IMR-90 (cell line): ENCODE results near the gene KRTAP4-5. TPM values are rescaled to one million over a fixed set of nuclear protein-coding genes. Genes with fewer than 3 reads are reported as not detected.

ENCODE experiments used
- ATAC-seq: fragments of 200-7000 bp; cut with Tn5 transposase; 2 replicates; pipeline ENCODE4 v1.9.1; 2020; ENCODE audit warnings: low read depth, mild to moderate bottlenecking, moderate library complexity
- BruUV-seq: library from RNA; stranded (reverse); fragments of 400-500 nt; replicated peaks from 2 replicates; lab custom pipeline; 2021; lab: Mats Ljungman, UMichigan
- CTCF ChIA-PET: fragments of 300-600 bp; formaldehyde crosslinking; extraction: SDS; loops from one replicate; lab custom pipeline; 2021; ENCODE audit warnings: antibody characterized with exemption; lab: Yijun Ruan, JAX
- POLR2A ChIA-PET: fragments of 300-600 bp; sonication (Branson Sonifier 250); formaldehyde crosslinking; loops from one replicate; lab custom pipeline; 2022; ENCODE audit warnings: antibody characterized with exemption; ENCODE audit not compliant: unreplicated experiment; lab: Charles Lee
- DNase-seq: peaks from one replicate; pipeline ENCODE4 v3.0.0; 2013
- H2AFZ ChIP-seq: replicated peaks from 2 replicates; pipeline ENCODE3; 2013; ENCODE audit warnings: low read length, mild to moderate bottlenecking; ENCODE audit not compliant: poor library complexity
- H2AK5ac ChIP-seq: 2 replicates; pipeline ENCODE4 v1.6.1; 2013; ENCODE audit warnings: low read depth, low read length, inconsistent platforms
- H2AK9ac ChIP-seq: replicated peaks from 2 replicates; pipeline ENCODE3; 2013; ENCODE audit warnings: mild to moderate bottlenecking, low read depth, low read length, moderate library complexity; ENCODE audit not compliant: poor library complexity
- H2BK120ac ChIP-seq: 2 replicates; pipeline ENCODE4 v1.6.1; 2013; ENCODE audit warnings: low read depth, low read length, inconsistent platforms
- H2BK15ac ChIP-seq: 3 replicates; pipeline ENCODE4 v1.6.1; 2013; ENCODE audit warnings: low read depth, low read length, inconsistent platforms
- H2BK20ac ChIP-seq: 2 replicates; pipeline ENCODE4 v1.6.1; 2013; ENCODE audit warnings: low read depth, mild to moderate bottlenecking, inconsistent platforms, low read length, moderate library complexity
- H2BK5ac ChIP-seq: 2 replicates; pipeline ENCODE4 v1.6.1; 2013; ENCODE audit warnings: mild to moderate bottlenecking, low read depth, low read length, inconsistent platforms; ENCODE audit not compliant: poor library complexity, severe bottlenecking
- H3K14ac ChIP-seq: replicated peaks from 2 replicates; pipeline ENCODE4 v1.6.1; 2013; ENCODE audit warnings: low read depth, low read length, inconsistent platforms
- H3K18ac ChIP-seq: 2 replicates; pipeline ENCODE4 v1.6.1; 2013; ENCODE audit warnings: low read depth, low read length, control low read depth
- H3K23ac ChIP-seq: 2 replicates; pipeline ENCODE4 v1.6.1; 2013; ENCODE audit warnings: low read depth, low read length, inconsistent platforms
- H3K27ac ChIP-seq: 2 replicates; pipeline ENCODE4 v1.5.1; 2013; ENCODE audit warnings: mild to moderate bottlenecking, control low read depth, low read length; ENCODE audit not compliant: insufficient read depth
- H3K27me3 ChIP-seq: 2 replicates; pipeline ENCODE4 v1.6.1; 2013; ENCODE audit warnings: low read length; ENCODE audit not compliant: control insufficient read depth, insufficient read depth
- H3K36me3 ChIP-seq: 2 replicates; pipeline ENCODE4 v1.6.1; 2013; ENCODE audit warnings: low read length, mixed read lengths; ENCODE audit not compliant: control insufficient read depth, insufficient read depth
- H3K4ac ChIP-seq: 2 replicates; pipeline ENCODE4 v1.6.1; 2013; ENCODE audit warnings: low read depth, low read length, inconsistent platforms
- H3K4me1 ChIP-seq: 2 replicates; pipeline ENCODE4 v1.6.1; 2013; ENCODE audit warnings: low read length, mixed read lengths; ENCODE audit not compliant: control insufficient read depth, insufficient read depth
- H3K4me2 ChIP-seq: 2 replicates; pipeline ENCODE4 v1.6.1; 2013; ENCODE audit warnings: low read depth, mild to moderate bottlenecking, control low read depth, low read length, moderate library complexity
- H3K4me3 ChIP-seq: 2 replicates; pipeline ENCODE4 v1.5.1; 2013; ENCODE audit warnings: low read depth, mild to moderate bottlenecking, control low read depth, low read length, moderate library complexity; ENCODE audit not compliant: insufficient read depth
- H3K56ac ChIP-seq: 2 replicates; pipeline ENCODE4 v1.6.1; 2013; ENCODE audit warnings: low read length, inconsistent platforms; ENCODE audit not compliant: insufficient read depth; ENCODE audit errors: extremely low read depth
- H3K79me1 ChIP-seq, 2 experiments: 2 replicates each; pipeline ENCODE4 v1.6.1; 2013; ENCODE audit warnings: low read length in 2 of 2, inconsistent platforms in 1 of 2, low read depth in 1 of 2
- H3K9ac ChIP-seq: 2 replicates; pipeline ENCODE4 v1.6.1; 2013; ENCODE audit warnings: low read depth, low read length, control low read depth
- H3K9me1 ChIP-seq: 2 replicates; pipeline ENCODE4 v1.6.1; 2013; ENCODE audit warnings: low read length, inconsistent platforms; ENCODE audit not compliant: insufficient read depth
- H3K9me3 ChIP-seq: 2 replicates; pipeline ENCODE4 v1.6.1; 2013; ENCODE audit warnings: low read length; ENCODE audit not compliant: control insufficient read depth, insufficient read depth
- H4K20me1 ChIP-seq: 2 replicates; pipeline ENCODE4 v1.6.1; 2013; ENCODE audit warnings: low read length, inconsistent platforms; ENCODE audit not compliant: insufficient read depth
- H4K5ac ChIP-seq: 2 replicates; pipeline ENCODE4 v1.6.1; 2013; ENCODE audit warnings: mild to moderate bottlenecking, low read depth, low read length, control low read depth
- H4K8ac ChIP-seq, 2 experiments: 2 replicates each; pipeline ENCODE4 v1.6.1; 2013; ENCODE audit warnings: low read depth in 2 of 2, low read length in 2 of 2, control low read depth in 1 of 2, inconsistent platforms in 1 of 2
- H4K91ac ChIP-seq: 2 replicates; pipeline ENCODE4 v1.6.1; 2013; ENCODE audit warnings: low read depth, low read length, inconsistent platforms; ENCODE audit not compliant: insufficient read depth
- BHLHE40 ChIP-seq: fragments of 150-350 bp; IDR thresholded peaks from 2 replicates; pipeline ENCODE4 v1.6.1; 2016; ENCODE audit warnings: mild to moderate bottlenecking, low read depth, low read length
- CEBPB ChIP-seq: IDR thresholded peaks from 2 replicates; pipeline ENCODE4 v1.6.1; 2012; ENCODE audit warnings: low read depth, low read length, improper control_type of control experiment
- CHD1 ChIP-seq: IDR thresholded peaks from 2 replicates; pipeline ENCODE4 v1.6.1; 2012; ENCODE audit warnings: low read depth, low read length, improper control_type of control experiment
- CTCF ChIP-seq: conservative IDR thresholded peaks from 2 replicates; pipeline ENCODE4 v1.5.1; 2012; ENCODE audit warnings: mild to moderate bottlenecking, low read depth, low read length, improper control_type of control experiment
- ELK1 ChIP-seq: fragments of 150-350 bp; IDR thresholded peaks from 2 replicates; pipeline ENCODE4 v1.6.1; 2016; ENCODE audit warnings: low read depth, mild to moderate bottlenecking, low read length, moderate library complexity, borderline replicate concordance
- FOS ChIP-seq: fragments of 150-350 bp; IDR thresholded peaks from 2 replicates; pipeline ENCODE4 v1.6.1; 2016; ENCODE audit warnings: low read depth, low read length
- MAFK ChIP-seq: IDR thresholded peaks from 2 replicates; pipeline ENCODE4 v1.6.1; 2012; ENCODE audit warnings: low read depth, low read length, improper control_type of control experiment
- MAZ ChIP-seq: IDR thresholded peaks from 2 replicates; pipeline ENCODE4 v1.6.1; 2012; ENCODE audit warnings: low read depth, mild to moderate bottlenecking, low read length, improper control_type of control experiment, moderate library complexity, borderline replicate concordance
- MXI1 ChIP-seq: IDR thresholded peaks from 2 replicates; pipeline ENCODE4 v1.6.1; 2012; ENCODE audit warnings: low read depth, mild to moderate bottlenecking, low read length, moderate library complexity, borderline replicate concordance
- NFE2L2 ChIP-seq: fragments of 150-350 bp; IDR thresholded peaks from 2 replicates; pipeline ENCODE4 v1.6.1; 2016; ENCODE audit warnings: low read depth, mild to moderate bottlenecking, low read length
- POLR2A ChIP-seq: IDR thresholded peaks from 2 replicates; pipeline ENCODE4 v1.6.1; 2012; ENCODE audit warnings: mild to moderate bottlenecking, low read depth, low read length
- RAD21 ChIP-seq: IDR thresholded peaks from 2 replicates; pipeline ENCODE4 v1.6.1; 2012; ENCODE audit warnings: low read length, improper control_type of control experiment
- RCOR1 ChIP-seq: IDR thresholded peaks from 2 replicates; pipeline ENCODE4 v1.6.1; 2012; ENCODE audit warnings: mild to moderate bottlenecking, low read length, improper control_type of control experiment; ENCODE audit not compliant: insufficient replicate concordance
- SMC3 ChIP-seq: fragments of 150-350 bp; IDR thresholded peaks from 2 replicates; pipeline ENCODE4 v1.6.1; 2016; ENCODE audit warnings: low read depth, mild to moderate bottlenecking, antibody characterized with exemption, low read length, moderate library complexity
- WGBS, 2 experiments: methylation state at CpG; one replicate each; pipeline versions ENCODE4 v1.1.5 to v1.1.7; 2013; ENCODE audit warnings: missing lambda C conversion rate in 2 of 2; ENCODE audit not compliant: insufficient read length in 1 of 2; ENCODE audit errors: extremely low coverage in 2 of 2; 5-methylcytosine and 5-hydroxymethylcytosine counted together
- dilution Hi-C: fragments of 300-500 bp; cut with HindIII; formaldehyde crosslinking; loops from one replicate; pipeline ENCODE4 v1.14.3; 2018; ENCODE audit warnings: low sequenced_read_pairs; ENCODE audit not compliant: unreplicated experiment
- in situ Hi-C: fragments of 300-500 bp; cut with MboI; formaldehyde crosslinking; loops from 3 replicates; pipeline ENCODE4 v1.14.3; 2019; ENCODE audit warnings: low sequenced_read_pairs, inconsistent platforms, mixed read lengths
- intact Hi-C: fragments of 100-400 bp; cut with micrococcal nuclease; formaldehyde crosslinking; loops from 2 replicates; pipeline ENCODE4 v1.10.0; 2022
- polyA plus RNA-seq, 3 experiments: library from polyadenylated mRNA; depleted of rRNA; stranded (reverse); fragments of >200 nt; gene quantifications; 2 replicates each; pipeline ENCODE4 v1.2.3, GENCODE V29; 2012; ENCODE audit warnings: low replicate concordance in 1 of 3
- total RNA-seq: library from RNA; depleted of rRNA; stranded (reverse); fragments of >200 nt; gene quantifications from 2 replicates; pipeline ENCODE4 v1.2.3, GENCODE V29; 2012
- TF ChIP-seq, protein P1 (sequence below): fragments of 150-350 bp; IDR thresholded peaks from 2 replicates; pipeline ENCODE4 v1.6.1; 2017; ENCODE audit warnings: mild to moderate bottlenecking, antibody characterized with exemption, low read length, low read depth

The KRTAP4-5 gene
- total and polyA plus RNA-seq, 2 of the 4 experiments (the other 2 are of a cell fraction): not detected

- no peak overlapping the region for H3K4me3 ChIP-seq
- H2BK20ac ChIP-seq: peak overlapping the region; percentile 34; the same call in 1 of the 2 replicates
- POLR2A ChIA-PET: no interaction called here
- ATAC-seq (no peak), DNase-seq (no peak)
- no peak overlapping the region for H2AK5ac ChIP-seq
- H3K18ac ChIP-seq: peak overlapping the region; percentile 45; the same call in 1 of the 2 replicates
- no peak overlapping the region for H2BK120ac ChIP-seq
- no peak overlapping the region; a peak in 1 of 4 replicates for H4K8ac ChIP-seq
- H2BK5ac ChIP-seq: no peak overlapping the region
- no peaks in the 10 kb centered on the region for H3K4me1 ChIP-seq
- no peaks in the 10 kb centered on the region for H4K20me1 ChIP-seq
- H3K56ac ChIP-seq: no peak overlapping the region
- no peak overlapping the region for H2AFZ ChIP-seq
- no peak overlapping the region for H4K5ac ChIP-seq
- no peak overlapping the region for H2AK9ac ChIP-seq
- no peak overlapping the region for H3K9ac ChIP-seq
- H3K27ac ChIP-seq: no peak overlapping the region
- TF ChIP-seq SMC3: no peak
- TF ChIP-seq BHLHE40: no peak
- no peak for TF ChIP-seq RAD21
- no peak for TF ChIP-seq MAFK
- no peak for TF ChIP-seq FOS
- TF ChIP-seq CHD1: no peak
- TF ChIP-seq RCOR1: no peak
- TF ChIP-seq NFE2L2: no peak
- no peak for TF ChIP-seq POLR2A
- TF ChIP-seq CTCF: no peak
- TF ChIP-seq CEBPB: no peak
- no peak for TF ChIP-seq MXI1
- TF ChIP-seq ELK1: no peak
- TF ChIP-seq, protein P1, sequence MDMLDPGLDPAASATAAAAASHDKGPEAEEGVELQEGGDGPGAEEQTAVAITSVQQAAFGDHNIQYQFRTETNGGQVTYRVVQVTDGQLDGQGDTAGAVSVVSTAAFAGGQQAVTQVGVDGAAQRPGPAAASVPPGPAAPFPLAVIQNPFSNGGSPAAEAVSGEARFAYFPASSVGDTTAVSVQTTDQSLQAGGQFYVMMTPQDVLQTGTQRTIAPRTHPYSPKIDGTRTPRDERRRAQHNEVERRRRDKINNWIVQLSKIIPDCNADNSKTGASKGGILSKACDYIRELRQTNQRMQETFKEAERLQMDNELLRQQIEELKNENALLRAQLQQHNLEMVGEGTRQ: no peak
- TF ChIP-seq MAZ: no peak
- H2BK15ac ChIP-seq: no peak overlapping the region
- 100% methylated on average over 1 of the region's 5 CpGs; no CpG with 5 or more reads in 1 of the 2 experiments for WGBS, 2 experiments
- no peaks in the 10 kb centered on the region for H3K79me1 ChIP-seq
- H3K14ac ChIP-seq: no peak overlapping the region; the same call in 1 of the 2 replicates
- H3K4ac ChIP-seq: no peak overlapping the region
- H3K23ac ChIP-seq: no peak overlapping the region
- no TSS peak for BruUV-seq
- peak overlapping the region; percentile 18; the same call in 1 of the 2 replicates for H4K91ac ChIP-seq
- H3K4me2 ChIP-seq: no peak overlapping the region
- intact Hi-C loops: no loop called here
- no peaks in the 10 kb centered on the region; the same call in 1 of the 2 replicates for H3K9me1 ChIP-seq
- no peaks in the 10 kb centered on the region for H3K9me3 ChIP-seq
- CTCF ChIA-PET: interaction anchor here (0.6 kb wide), 1 partner anchor 108 kb away, joined by 3 read pairs; no protein-coding TSS in a partner anchor
- in situ Hi-C loops: no loop called here
- dilution Hi-C loops: no loop called here
- H3K27me3 ChIP-seq: no peaks in the 10 kb centered on the region
- H3K36me3 ChIP-seq: no peaks in the 10 kb centered on the region
Measured at GRCh38 chr17:41116297-41116696, 33.3 kb downstream of the KRTAP4-5 start.
